SKM-1 treated with dmso at 0.1 percent for 144 hours (cell line): ENCODE results near the gene LSS.
A peak's percentile ranks its signal among the peaks of the same experiment; 100 is the strongest.

Experiments
- DNase-seq: peaks from one replicate; lab custom pipeline; 2025; ENCODE audit not compliant: unreplicated experiment; lab: John Stamatoyannopoulos, UW

The LSS gene

DNA sequence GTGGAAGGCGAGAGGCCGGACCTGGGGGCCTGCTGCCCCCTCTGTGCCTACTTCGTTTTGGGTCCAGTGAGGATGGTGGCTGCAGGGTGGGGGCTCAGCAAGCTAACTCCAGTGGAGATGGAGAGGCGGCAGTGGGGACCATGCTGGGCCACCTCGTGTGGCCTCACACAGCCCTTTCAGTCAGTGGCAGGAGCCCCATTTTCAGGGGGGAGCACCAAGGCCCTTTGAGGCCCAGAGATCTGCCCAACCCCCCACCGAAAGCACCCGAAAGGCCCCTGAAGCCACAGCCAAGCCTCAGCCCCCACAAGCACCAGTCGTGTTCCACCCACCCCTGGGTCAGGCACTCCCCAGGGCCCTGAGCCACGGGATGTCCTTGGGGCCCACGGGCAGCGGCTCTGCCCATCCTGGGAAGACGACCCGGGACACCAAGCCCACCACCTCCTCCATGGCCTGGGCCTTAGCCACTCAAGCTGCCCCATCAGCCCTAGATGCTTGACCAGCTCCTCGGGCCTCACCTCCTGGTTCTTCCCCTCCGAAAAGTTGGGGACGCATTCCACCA, 73.5 kb downstream of the LSS start:
- no peak for DNase-seq

DNA sequence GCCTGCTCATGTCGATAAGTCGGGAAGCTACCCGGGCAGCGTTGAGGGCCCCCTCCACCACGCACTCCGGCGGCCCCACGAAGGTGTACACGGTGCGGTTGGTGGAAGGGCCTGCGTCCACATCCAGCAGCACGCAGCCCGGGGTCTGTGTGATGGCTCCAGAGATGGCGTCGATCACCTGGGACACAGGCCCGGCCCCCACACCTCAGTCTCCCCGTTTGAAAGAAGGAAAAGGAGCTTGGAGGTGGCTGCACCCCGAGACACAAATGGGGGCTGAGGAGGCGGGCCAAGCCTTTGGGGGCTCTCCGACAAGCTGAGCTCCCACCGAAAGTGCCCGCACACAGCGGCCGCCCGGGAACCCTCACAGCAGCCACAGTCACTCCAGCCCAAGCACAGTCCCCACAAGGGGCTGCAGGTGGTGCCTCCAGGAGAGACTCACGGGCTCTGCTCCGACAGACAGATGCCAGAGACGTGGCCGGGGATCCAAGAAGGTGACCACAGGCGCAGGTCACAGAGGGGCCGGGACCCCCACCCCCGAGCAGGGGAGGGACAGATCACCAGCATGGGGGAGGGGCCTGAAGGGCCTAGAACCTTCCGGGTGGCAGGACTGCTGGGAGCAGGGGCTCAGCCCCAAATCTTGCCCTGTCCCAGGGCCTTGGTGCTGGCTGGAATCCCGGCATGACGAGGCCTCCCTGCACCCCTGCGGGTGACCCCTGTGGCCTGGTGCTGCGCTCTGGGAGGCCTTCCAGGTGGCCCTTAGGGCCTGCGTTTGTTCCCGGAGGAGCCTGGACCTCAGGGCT, 74.2 kb downstream of the LSS start:
- no peak for DNase-seq

DNA sequence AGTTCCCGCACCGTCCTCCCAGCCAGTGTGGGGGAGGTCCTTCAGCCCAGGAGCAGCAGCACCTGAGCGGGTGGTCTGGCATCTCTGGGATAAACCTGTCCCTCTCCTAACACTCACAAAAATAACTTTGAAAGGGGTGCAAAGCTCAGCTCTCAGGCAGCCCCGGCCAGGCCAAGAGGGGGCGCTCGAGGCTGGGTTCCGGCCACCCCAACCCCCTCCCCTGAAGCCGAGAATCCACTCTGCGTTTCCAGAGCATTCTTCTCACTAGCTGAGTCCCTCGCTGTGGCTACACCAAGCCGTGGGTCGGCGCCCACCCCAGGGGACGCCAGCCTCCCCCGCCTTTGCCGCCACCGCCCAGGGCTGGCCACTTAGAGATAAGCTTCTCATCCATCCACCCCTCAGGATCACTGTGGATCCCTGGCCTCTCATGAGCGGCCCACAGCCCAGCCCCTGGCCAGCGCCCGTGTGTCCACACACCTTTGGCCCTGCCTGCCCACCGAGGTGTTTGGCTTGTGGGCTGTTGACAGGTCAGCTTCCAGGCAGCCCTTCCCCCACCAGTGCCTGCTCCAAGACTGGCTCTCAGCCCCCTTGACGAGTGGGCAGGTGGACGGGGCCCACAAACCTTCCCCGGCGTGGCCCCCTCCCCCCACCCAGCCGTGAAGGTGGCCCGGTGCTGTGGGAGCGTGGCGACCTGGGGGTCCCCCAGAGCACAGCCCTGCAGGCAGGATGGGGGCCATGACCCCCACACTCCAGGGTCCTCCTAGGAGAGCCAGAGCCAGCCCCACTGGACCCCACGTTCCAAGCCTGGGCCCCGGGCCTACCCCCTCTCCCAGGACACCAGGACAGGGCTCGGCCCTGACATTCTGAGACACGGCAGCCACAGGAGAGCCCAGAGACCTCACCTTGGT, 75.1 kb downstream of the LSS start:
- peak; percentile 28 for DNase-seq

DNA sequence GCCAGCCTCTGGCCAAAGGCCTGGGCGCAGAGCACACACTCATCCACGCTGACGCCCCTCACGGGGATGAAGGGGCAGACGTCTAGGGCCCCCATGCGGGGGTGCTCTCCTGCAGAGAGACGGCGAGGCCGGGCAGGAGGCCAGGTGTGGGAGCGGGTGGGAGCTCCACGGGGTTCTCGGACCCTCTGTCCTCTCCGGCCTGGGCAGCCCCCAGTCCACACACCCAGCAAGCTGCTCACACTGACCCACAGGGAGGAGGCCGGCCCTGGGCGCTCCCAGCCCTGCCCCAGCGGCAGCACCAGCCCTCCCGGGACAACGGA, 75.7 kb downstream of the LSS start:
- no peak for DNase-seq

DNA sequence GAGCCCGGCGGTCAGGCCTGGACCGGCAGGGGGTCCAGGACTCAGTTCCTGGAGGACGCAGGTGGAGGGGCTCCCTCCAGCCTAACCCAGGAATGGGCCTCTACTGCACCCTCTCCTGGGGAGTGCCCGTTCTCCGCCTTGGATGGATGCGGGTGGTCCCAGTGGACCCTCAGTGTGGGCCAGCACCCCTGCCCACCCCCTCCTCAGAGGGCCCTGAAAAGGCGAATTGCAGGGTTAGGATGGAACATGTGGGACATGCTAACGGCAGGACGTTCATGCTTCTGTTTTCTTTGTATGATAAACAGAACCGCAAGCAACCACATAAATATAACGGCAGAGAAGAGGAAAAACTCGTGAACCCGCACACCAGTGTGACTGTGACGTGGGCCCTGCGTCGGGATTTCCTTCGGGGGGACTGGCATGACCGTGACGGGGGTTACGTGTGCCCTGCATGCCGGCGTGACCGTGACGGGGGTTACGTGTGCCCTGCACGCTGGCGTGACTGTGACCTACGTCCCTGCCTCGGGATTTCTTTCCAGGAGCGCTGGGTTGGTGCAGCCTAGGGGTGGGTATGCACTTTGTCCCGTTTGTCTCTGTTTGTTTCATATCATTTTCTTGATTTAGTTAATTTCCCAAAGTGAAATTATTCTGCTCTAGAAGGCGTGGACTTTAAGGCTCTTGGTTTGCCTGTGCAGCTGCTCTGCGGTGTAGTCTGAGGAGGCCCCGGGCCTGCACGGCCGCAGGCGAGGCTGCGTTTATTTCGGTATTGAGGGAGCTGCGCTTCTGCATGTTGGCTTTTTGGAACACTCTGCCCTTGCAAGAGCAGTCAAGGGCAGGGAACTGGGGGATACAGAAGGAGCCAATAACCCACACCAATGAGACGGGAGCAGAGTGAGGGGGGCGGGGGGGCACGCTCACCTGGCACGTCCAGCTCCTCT, 76.3 kb downstream of the LSS start:
- no peak for DNase-seq

DNA sequence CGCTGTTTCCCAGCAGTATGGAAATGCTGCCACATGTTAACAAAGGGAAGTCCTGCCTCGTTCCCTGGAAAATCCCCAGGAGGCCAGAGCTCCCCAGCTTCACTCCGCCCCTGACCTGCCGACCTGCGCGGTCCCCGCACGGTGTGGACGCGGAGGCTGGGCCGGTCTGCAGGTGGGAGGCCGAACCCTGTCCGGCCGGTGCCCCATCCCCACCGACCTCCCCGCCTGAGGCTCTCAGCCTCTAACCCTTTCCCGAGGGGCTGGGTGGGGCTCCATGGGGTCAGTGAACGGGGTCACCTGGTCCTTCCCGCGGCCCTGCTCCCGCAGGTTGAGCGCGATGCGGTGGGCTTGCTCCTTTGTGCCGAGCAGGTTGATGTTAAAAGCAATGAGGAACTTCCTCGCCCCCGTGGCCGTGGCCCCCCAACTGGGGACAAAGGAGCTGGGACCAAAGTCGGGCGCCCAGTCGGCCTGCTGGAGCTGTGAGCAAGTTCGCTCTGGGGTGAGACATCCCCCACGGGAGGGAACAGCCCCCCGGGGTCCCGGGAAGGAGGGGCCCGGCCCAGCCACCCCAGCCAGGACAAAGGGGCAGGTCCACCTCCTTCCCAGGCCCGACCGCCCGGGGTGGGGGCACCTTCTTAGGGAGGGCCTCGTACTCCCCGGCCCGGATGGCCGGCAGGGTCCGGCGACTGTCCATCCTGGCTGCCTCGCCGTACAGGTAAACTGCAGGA, 77.1 kb downstream of the LSS start:
- DNase-seq: no peak

DNA sequence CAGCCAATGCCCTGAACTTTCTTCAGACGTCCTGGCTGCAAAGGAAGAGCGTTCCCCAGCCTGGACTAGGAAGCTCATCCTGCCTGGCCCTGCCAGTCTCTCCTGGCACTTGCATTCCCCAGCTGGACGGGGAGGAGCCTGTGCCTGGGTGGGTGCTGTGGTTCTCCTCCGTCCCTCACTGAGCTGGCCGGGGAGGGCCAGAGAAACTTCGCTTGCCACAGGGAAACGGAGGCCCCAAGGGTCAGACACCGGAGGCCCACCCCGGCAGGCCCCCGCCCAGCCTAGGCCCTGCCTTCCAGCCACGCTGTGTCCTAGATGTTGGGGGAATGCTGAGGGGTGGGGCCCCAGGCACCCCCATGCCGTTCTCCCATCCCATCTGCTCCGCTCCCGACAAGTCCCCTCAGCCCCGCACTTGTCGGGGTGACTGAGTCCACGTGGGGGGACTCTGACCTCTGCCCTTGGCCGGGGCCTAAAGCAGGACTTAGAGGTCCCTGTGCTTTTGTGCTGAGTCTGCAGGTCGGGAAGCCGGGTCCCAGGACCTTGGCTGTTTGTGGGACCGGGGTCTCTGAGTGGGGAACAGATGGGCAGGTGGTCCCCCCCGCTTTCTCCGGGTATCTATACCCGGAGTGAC, 78.0 kb downstream of the LSS start:
- no peak for DNase-seq

DNA sequence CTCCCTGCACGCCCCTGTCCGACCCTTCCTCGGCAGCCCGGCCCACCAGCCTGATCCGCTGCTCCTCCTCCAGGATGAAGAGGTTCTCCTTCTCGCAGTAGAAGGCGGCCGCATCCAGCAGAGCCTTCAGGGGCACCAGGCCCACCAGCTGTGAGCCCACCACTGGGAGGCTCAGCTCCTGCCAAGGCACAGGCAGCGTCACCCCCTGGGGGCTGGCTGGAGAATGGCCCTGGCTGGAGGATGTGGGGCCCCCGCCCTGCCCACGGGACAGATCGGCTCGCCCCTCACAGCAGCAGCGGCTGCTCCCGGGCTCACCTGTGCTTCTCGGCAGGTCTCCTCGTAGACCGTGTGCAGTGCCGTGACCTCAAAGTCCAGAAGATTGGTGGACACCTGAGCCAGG, 78.5 kb downstream of the LSS start:
- no peak for DNase-seq

DNA sequence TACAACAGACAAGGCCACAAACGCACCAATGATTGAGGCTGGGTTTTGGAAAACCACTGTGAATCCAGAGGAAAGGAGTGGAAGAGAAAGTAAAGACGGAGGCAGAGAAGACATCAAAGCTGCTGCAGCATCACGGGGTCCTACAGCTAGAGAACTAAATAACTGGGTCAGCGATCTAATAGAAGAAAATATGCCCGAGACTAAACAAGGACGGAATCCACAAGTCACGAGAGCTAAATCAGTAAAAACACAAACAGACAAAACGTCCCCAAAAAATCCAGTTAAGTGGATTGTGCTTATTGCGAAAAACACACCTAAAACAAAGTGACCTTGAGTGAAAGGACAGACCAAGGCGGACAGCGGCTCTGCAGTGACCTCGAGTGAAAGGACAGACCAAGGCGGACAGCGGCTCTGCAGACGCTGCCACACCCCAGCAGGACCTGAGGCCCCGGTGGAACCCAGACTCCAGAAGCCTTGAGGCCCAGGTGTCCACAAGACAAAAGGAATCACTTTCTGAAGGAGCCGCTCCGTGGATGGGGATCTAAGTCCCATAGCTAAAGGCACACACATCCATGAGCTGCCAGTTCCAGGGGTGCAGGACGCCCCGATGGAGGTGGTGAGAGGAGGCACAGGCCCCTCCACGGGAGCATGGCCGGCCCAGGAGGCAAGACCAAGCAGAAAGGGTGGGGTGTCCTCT, 79.2 kb downstream of the LSS start:
- DNase-seq: no peak

DNA sequence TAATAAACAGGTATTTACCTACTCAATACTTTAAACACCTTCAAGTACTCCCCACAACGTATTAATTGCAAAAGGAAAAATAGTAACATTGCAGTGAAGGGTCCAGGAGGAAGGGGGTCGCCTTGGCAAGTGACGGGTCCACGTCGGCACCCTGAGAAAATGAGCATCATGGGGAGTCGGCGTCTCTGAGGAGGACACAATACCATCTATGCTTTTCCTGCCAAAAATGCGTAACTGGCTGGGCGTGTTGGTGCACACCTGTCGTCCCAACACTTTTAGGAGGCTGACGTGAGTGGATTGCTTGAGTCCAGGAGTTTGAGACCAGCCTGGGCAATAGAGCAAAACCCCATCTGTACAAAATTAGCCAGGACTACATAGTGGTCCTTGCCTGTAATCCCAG, 80.5 kb downstream of the LSS start:
- DNase-seq: no peak

DNA sequence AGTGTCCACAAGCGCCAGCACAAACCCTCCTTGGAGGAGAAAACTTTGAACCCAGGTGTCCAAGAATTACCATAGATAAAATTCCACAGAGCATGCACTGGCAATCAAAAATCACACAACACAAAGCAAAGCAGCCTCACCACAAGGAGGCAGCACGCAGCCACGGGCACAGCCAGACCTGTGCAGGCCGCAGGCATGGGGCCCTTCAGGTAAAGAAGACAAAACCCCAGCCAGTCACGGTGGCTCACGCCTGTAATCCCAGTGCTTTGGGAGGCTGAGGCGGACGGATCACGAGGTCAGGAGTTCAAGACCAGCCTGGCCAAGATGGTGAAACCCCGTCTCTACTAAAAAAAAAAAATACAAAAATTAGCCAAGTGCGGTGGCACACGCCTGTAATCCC, 81.1 kb downstream of the LSS start:
- peak; percentile 10 for DNase-seq

DNA sequence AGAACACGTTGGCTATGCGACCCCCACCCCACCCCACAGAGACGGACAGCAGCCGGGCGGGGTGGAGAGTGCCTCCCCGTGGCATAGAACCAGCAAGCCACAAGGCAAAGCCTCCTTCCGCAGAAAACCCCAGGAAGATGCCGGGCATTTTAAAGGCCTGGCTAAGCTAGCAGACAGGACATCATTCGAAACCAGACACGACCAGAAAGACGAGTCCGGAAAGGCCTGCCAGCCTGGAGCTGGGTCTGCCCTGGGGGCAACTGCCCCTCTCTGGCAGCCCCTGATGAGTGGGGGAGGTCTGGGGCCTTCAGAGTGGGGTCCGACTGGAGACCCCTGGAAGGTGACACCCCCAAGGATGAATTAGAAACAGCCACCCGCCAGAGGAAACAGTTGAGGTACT, 81.7 kb downstream of the LSS start:
- DNase-seq: no peak

DNA sequence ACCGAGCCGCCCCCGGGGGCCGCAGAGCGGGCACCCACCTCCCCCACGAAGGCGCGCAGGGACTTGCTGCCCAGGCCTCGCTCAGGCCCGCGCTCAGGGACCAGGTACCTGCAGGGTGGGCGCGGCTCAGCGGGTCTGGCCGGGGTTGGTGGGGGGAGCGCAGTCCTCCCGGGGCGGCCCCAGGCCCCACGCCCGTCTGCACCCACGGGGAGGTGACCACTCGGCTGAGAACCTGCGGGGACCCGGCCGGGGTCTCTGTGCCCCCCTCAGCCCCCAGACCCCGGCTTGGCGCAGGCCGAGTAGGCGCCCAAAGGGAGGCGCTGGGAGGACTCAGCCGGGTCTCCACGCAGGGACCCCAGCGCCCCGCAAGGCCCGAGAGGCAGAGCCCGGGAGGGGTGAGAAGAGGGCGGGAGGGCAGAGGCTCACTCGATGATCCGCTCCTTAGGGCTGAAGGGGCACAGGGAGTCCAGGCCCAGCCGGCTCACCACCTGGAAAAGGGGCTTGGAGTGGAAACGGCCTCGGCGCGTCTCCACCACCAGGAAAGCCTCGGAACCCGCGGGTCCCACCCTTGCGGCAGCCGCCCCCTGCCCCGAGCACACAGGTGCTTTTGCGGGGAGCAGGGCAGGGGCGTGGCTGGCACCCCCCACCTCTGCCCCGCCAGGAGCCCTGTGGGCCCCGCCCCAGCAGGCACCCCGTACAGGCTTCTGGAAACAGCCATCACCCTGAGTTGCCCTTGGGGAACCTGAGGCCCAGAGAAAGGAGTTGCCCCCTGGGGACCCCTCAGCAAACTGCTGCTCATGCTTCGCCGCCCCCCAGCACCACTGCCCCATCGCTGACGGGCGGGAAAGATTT, 82.5 kb downstream of the LSS start:
- no peak for DNase-seq

DNA sequence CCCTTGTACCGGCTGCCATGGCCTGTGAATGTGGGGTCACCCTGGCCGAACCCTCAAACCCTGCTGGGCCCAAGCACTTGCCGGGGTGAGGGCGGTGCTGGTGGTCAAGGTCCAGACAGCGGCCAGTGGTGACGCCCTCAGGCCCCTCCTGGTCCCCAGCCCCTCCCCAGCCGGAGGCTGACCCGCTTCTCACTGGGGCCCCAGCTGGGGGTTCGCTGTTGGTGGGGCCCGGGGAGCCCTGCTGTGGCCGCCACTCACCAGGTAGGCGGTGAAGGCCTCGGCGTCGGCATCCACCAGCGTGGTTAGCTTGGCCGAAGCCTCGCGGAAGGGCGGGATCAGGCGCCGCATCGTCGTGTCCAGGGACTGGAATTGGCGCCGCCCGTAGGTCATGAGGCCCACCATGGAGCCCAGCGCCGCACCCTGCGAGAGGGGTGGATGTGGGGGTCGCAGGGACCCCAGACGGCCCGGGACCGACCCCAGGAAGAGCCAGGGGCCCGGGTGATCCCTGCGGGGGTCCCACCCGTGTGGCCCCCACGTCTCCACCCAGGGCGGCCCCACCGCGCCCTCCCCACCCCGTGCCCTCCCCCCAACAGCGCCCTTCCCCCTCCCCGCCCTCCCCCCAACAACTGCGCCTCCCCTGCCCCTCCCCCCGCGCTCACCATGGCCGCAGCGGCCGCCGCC, 83.3 kb downstream of the LSS start:
- no peak for DNase-seq

DNA sequence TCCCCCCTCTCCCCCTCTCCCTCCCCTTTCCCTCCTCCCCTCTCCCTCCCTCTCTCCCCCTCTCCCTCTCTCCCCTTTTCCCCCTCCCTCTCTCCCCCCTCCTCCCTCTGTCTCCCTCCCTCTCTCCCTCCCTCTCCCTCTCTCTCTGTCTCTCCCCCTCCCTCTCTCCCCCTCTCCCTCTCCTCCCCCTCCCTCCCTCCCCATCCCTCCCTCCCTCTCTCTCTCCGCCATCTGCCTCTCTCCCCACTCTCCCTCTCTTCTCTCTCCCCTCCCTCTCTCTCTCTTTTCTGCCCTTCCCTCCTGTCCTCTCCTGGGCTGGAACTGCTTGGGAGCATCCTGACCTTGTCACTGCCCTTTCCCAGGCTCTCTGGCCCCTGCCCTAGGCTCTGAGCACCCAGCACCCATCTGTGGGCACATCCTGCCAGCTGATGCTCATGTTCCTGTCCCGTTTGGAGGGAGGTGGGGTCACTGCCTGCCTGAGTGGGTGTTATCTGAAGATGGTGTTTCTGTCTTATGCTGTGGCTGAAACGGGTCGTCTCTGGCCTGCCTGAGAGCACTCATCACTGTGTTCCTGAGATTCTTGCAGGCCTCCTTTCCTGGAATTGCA, 84.0 kb downstream of the LSS start:
- DNase-seq: no peak

DNA sequence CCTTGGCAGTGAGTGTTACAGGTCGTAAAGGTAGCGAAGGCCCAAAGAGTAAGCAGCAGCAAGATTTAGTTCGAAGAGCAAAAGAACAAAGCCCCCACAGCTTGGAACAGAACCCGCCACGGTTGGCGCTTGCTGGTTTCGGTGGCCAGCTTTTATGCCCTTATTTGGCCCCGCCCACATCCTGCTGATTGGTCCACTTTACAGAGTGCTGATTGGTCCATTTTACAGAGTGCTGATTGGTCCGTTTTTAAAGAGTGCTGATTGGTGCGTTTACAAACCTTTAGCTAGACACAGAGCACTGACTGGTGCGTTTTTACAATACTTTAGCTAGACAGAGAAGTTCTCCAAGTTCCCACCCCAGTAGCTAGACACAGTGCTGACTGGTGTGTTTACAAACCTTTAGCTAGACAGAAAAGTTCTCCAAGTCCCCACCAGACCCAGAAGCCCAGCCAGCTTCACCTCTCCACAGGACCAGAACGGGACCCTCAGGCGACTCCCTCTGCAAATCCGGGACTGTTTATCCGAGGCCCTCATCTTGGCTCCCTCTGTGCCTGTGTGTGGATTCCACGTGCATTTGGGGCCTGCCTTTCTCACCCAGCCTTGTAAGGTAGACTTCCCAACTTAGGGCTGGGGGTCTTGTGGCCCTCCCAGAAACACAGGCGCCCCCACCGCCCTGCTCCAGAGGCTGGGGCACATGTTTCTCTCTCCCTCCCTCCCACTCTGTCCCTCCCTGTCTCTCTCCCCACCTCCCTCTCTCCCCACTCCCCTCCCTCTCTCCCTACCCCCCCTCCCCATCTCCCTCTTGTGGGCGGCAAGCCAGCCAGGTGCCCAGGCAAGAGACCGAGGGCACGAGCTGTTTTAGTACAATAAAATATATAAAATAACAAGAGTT, 85.7 kb downstream of the LSS start:
- DNase-seq: no peak
